PC-3 (cell line): ENCODE data around the gene CHST2. TPM values are rescaled to one million over a fixed set of nuclear protein-coding genes. Genes with fewer than 3 reads are reported as not detected.

Source experiments
- ATAC-seq: fragments of 200-7000 bp; cut with Tn5 transposase; 2 replicates; pipeline ENCODE4 v1.9.1; 2020; ENCODE audit warnings: mild to moderate bottlenecking, moderate library complexity
- BruUV-seq: library from RNA; stranded (reverse); fragments of 400-500 nt; replicated peaks from 2 replicates; lab custom pipeline; 2021; lab: Mats Ljungman, UMichigan
- CTCF ChIA-PET: fragments of 300-600 bp; sonication (Branson Sonifier 250); formaldehyde crosslinking; loops from one replicate; lab custom pipeline; 2022; ENCODE audit warnings: antibody characterized with exemption; lab: Charles Lee
- POLR2A ChIA-PET: fragments of 300-600 bp; sonication (Branson Sonifier 250); formaldehyde crosslinking; loops from one replicate; lab custom pipeline; 2022; ENCODE audit warnings: antibody characterized with exemption; ENCODE audit not compliant: unreplicated experiment; lab: Charles Lee
- DNase-seq: peaks from one replicate; pipeline ENCODE4 v3.0.0-alpha.2; 2015
- H2AFZ ChIP-seq: fragments of 300-600 bp; sonication (generic); 2 replicates; pipeline ENCODE4 v1.6.0; 2016; ENCODE audit warnings: antibody characterized with exemption, low read length
- H3F3A ChIP-seq: fragments of 300-600 bp; sonication (generic); one replicate; pipeline ENCODE4 v1.6.0; 2017; ENCODE audit warnings: antibody characterized with exemption, low read length, control low read depth, mild to moderate bottlenecking; ENCODE audit not compliant: unreplicated experiment
- H3K27ac ChIP-seq: fragments of 300-600 bp; sonication (generic); 2 replicates; pipeline ENCODE4 v1.5.1; 2016; ENCODE audit warnings: mild to moderate bottlenecking, low read length
- H3K27me3 ChIP-seq: fragments of 300-600 bp; sonication (generic); 2 replicates; pipeline ENCODE4 v1.6.1; 2016; ENCODE audit warnings: low read length, mixed read lengths
- H3K36me3 ChIP-seq: fragments of 300-600 bp; sonication (generic); 2 replicates; pipeline ENCODE4 v1.6.1; 2016; ENCODE audit warnings: low read depth, mixed run types, low read length, mixed read lengths
- H3K4me1 ChIP-seq: fragments of 300-600 bp; sonication (generic); 2 replicates; pipeline ENCODE4 v1.5.1; 2016; ENCODE audit warnings: low read length; ENCODE audit not compliant: insufficient read depth
- H3K4me2 ChIP-seq: fragments of 300-600 bp; sonication (generic); 2 replicates; pipeline ENCODE4 v1.6.0; 2016; ENCODE audit warnings: low read length
- H3K4me3 ChIP-seq: fragments of 300-600 bp; sonication (generic); 2 replicates; pipeline ENCODE4 v1.5.1; 2016; ENCODE audit warnings: mild to moderate bottlenecking, low read length, mixed read lengths
- H3K79me2 ChIP-seq: fragments of 300-600 bp; sonication (generic); 2 replicates; pipeline ENCODE4 v1.6.1; 2017; ENCODE audit warnings: low read length, mixed read lengths
- H3K9ac ChIP-seq: fragments of 300-600 bp; sonication (generic); 2 replicates; pipeline ENCODE4 v1.6.0; 2016; ENCODE audit warnings: mild to moderate bottlenecking, low read length
- H3K9me2 ChIP-seq: fragments of 300-600 bp; sonication (generic); replicated peaks from 2 replicates; pipeline ENCODE4 v1.6.1; 2016; ENCODE audit warnings: mixed run types, low read length, mixed read lengths
- H3K9me3 ChIP-seq: fragments of 300-600 bp; sonication (generic); 2 replicates; pipeline ENCODE4 v1.6.1; 2016; ENCODE audit warnings: low read length, mixed read lengths
- H4K20me1 ChIP-seq: fragments of 300-600 bp; sonication (generic); 2 replicates; pipeline ENCODE4 v1.6.1; 2016; ENCODE audit warnings: low read length, mixed read lengths
- EZH2 ChIP-seq: fragments of 300-600 bp; sonication (generic); IDR thresholded peaks from one replicate; pipeline ENCODE4 v1.6.1; 2017; ENCODE audit warnings: antibody characterized with exemption, mild to moderate bottlenecking, low read length; ENCODE audit not compliant: unreplicated experiment
- EZH2phosphoT487 ChIP-seq: fragments of 300-600 bp; sonication (generic); IDR thresholded peaks from 2 replicates; pipeline ENCODE4 v1.6.1; 2018; ENCODE audit warnings: mild to moderate bottlenecking, antibody characterized with exemption, low read length, borderline replicate concordance
- intact Hi-C: fragments of 100-400 bp; cut with micrococcal nuclease; formaldehyde crosslinking; loops from 2 replicates; pipeline ENCODE4 v1.9.0; 2023
- total RNA-seq: library from RNA; depleted of rRNA; stranded (reverse); fragments of >200 nt; gene quantifications from 2 replicates; pipeline ENCODE4 v1.2.3, GENCODE V29; 2014
- TF ChIP-seq, protein P1 (sequence below): fragments of 300-600 bp; sonication (generic); conservative IDR thresholded peaks from 2 replicates; pipeline ENCODE4 v1.5.1; 2017; ENCODE audit warnings: antibody characterized with exemption, low read depth, mild to moderate bottlenecking, low read length

The CHST2 gene
- total RNA-seq, 1 experiment from 2014 or later = 6.7 TPM

DNA sequence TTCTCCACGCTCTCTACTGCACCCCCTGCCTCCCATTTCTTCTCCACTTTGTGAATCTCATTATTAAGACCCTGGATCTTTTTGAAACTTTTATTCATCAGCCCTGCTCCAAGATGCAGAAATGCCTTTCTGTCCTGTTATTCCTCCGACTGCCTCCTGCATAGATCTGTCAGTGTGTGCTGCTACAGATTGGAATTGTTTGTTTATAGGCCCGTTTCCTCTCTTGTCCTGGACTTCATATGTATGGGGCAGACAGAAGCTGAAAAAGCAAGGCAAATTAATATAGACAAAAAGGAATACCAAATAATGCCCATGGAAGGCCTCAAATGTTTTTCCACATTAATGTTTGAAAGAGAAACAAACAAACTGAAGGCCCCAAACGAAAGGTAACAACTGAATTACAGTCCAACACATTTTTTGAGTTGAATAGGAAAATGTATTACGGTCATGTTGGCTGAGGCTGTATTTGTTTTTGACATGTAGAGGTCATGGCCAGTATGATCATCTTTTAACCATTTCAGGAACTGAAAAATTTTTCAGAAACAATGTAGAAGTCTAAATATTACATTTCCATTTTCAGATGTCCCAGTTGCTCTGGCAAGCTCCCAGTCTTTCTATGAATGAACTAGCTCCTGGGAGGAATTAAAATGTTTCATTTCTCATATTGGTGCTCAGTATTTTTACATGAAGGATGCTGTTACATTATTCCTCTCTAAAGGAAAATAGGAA lies 8.8 kb downstream of the CHST2 start:
- CTCF ChIA-PET = no interaction called here
- Histone ChIP-seq H3K27ac (no peak overlapping the region), H3K9me2 (no peaks in the 10 kb centered on the region), H3F3A (no peaks in the 10 kb centered on the region), H3K27me3 (no peaks in the 10 kb centered on the region), H3K4me1 (peaks cover 11% of the 10 kb centered on the region), H3K79me2 (no peaks in the 10 kb centered on the region), H3K4me3 (no peak overlapping the region), H2AFZ (no peak overlapping the region), H3K9me3 (no peaks in the 10 kb centered on the region), H3K4me2 (no peak overlapping the region), H3K9ac (no peak overlapping the region), H4K20me1 (no peaks in the 10 kb centered on the region), H3K36me3 (no peaks in the 10 kb centered on the region)
- POLR2A ChIA-PET = no interaction called here
- ATAC-seq (no peak), DNase-seq (no peak)
- TF ChIP-seq, protein P1, sequence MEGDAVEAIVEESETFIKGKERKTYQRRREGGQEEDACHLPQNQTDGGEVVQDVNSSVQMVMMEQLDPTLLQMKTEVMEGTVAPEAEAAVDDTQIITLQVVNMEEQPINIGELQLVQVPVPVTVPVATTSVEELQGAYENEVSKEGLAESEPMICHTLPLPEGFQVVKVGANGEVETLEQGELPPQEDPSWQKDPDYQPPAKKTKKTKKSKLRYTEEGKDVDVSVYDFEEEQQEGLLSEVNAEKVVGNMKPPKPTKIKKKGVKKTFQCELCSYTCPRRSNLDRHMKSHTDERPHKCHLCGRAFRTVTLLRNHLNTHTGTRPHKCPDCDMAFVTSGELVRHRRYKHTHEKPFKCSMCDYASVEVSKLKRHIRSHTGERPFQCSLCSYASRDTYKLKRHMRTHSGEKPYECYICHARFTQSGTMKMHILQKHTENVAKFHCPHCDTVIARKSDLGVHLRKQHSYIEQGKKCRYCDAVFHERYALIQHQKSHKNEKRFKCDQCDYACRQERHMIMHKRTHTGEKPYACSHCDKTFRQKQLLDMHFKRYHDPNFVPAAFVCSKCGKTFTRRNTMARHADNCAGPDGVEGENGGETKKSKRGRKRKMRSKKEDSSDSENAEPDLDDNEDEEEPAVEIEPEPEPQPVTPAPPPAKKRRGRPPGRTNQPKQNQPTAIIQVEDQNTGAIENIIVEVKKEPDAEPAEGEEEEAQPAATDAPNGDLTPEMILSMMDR = no peak
- intact Hi-C loops = loop anchor here (10.0 kb wide), 2 partner anchors 376 to 636 kb away; no protein-coding TSS in a partner anchor
- no TSS peak for BruUV-seq

DNA sequence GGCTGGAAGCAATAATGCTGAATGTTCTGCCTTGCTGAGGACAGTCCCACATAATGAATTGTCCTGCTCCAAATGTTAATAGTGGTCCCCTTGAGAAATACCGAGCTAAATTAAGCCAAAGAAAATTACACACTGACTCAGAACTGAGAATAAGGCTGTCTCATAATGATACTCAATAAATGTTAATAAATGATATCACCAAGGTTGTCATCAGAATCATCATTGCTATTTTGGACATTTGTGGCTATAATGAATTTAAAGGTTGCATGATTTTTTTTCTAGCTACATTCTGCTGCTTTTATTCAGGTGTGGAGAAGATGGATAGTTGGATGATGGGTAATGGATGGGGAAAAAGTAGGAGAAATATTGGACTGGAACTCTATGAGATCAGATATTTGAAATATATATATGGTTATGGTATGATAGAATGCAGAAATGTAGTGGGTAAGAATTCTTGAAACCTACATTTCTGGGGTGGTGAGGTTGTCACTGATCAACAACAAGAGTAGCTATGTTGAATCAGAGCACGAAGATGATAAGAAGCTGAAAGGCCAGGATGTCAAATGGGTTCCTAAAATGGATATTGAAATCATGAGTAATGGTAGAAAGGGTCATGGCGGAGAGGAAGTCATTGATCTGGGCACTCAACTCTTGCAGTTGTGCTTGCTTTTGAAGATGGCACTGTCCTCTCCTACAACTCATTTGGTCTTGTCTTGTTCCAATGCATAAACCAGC lies 12.8 kb downstream of the CHST2 start:
- no peaks in the 10 kb centered on the region for H3K9me2 ChIP-seq
- no peak for ATAC-seq
- no peaks in the 10 kb centered on the region for H3K79me2 ChIP-seq
- H3F3A ChIP-seq = no peaks in the 10 kb centered on the region
- POLR2A ChIA-PET = interaction anchor here (0.6 kb wide), 1 partner anchor 72 kb away, joined by 3 read pairs; no protein-coding TSS in a partner anchor
- no peaks in the 10 kb centered on the region for H3K9me3 ChIP-seq
- no peak overlapping the region for H2AFZ ChIP-seq
- H3K9ac ChIP-seq = no peak overlapping the region
- no peak overlapping the region for H3K4me2 ChIP-seq
- H3K4me1 ChIP-seq = peaks cover 15% of the 10 kb centered on the region
- TF ChIP-seq EZH2phosphoT487 = no peak
- H3K27me3 ChIP-seq = no peaks in the 10 kb centered on the region
- no peaks in the 10 kb centered on the region for H4K20me1 ChIP-seq
- DNase-seq = no peak
- BruUV-seq = no TSS peak
- CTCF ChIA-PET = no interaction called here
- intact Hi-C loops = no loop called here
- H3K27ac ChIP-seq = no peak overlapping the region
- no peak overlapping the region for H3K4me3 ChIP-seq
- no peaks in the 10 kb centered on the region for H3K36me3 ChIP-seq

DNA sequence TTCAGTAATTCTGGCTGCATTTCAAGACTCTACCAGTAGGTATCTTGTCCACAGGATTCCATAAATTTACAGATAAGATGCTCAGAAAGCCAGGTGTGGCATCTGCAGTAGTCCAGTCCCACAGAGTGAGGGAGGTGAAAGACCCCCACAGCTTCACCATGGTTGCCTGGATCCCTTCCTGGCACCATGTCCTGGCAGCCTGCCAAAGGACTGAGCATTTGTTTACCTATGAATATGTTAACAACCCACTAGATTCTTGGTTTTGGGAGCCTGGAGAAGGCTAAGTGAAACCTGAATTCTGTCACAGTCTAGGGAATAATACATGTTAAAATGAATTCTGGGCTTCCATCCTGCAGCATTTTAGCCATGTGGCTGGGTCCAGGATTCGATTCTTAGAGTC lies 14.9 kb downstream of the CHST2 start:
- no TSS peak for BruUV-seq
- H3K9me2 ChIP-seq = no peaks in the 10 kb centered on the region
- H3K27ac ChIP-seq = peak overlapping the region; percentile 36
- no peaks in the 10 kb centered on the region for H3K79me2 ChIP-seq
- no peak overlapping the region for H3K4me3 ChIP-seq
- no peak for ATAC-seq
- POLR2A ChIA-PET = interaction anchor here (0.6 kb wide), 1 partner anchor 1238 kb away, joined by 7 read pairs; no protein-coding TSS in a partner anchor
- peak overlapping the region; percentile 36 for H3K4me2 ChIP-seq
- H3K9ac ChIP-seq = no peak overlapping the region
- H3K36me3 ChIP-seq = no peaks in the 10 kb centered on the region
- DNase-seq = peak; percentile 37
- H3K9me3 ChIP-seq = no peaks in the 10 kb centered on the region
- TF ChIP-seq, protein P1 = no peak
- TF ChIP-seq EZH2 = no peak
- no peak for TF ChIP-seq EZH2phosphoT487
- H3F3A ChIP-seq = no peaks in the 10 kb centered on the region
- H3K27me3 ChIP-seq = no peaks in the 10 kb centered on the region
- no peak overlapping the region for H2AFZ ChIP-seq
- intact Hi-C loops = no loop called here
- CTCF ChIA-PET = interaction anchor here (0.6 kb wide), 1 partner anchor 509 kb away, joined by 6 read pairs; no protein-coding TSS in a partner anchor
- no peaks in the 10 kb centered on the region for H4K20me1 ChIP-seq
- H3K4me1 ChIP-seq = peaks cover 21% of the 10 kb centered on the region
